ENCODE results near the gene GARRE1.
A peak's percentile ranks its signal among the peaks of the same experiment; 100 is the strongest.
"Not testable (repeated sequence)": the region's sequence is repeated elsewhere in the genome, so short reads cannot be mapped to it uniquely, and the experiment has no call there.

Gene GARRE1

DNA sequence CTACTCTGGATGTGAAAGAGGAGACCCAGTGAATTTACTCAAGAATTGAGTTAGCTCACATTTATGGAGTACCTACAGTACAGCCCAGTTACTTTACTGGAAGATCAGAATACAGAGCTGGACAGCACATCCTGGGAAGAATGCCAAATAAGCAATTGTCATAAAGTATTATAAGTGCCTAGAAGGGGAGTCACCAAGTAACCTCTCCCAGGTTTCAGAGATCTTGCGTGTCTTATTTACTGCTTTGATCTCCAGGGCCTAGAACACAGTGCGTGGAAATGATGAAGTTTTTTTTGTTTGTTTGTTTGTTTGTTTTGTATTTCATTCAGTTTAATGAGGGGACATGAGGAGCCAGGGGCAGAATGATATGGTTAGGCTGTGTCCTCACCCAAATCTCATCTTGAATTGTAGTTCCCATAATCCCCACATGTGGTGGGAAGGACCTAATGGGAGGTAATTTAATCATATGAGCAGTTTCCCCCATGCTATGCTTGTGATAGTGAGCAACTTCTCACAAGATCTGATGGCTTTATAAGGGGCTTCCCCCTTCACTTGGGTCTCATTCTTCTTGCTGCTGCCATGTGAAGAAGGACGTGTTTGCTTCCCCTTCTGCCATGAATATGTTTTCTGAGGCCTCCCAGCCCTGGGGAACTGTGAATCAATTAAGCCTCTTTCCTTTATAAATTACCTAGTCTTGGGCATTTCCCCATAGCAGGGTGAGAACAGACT lies 5.2 kb downstream of the GARRE1 start:
- no peak for DNase-seq

DNA sequence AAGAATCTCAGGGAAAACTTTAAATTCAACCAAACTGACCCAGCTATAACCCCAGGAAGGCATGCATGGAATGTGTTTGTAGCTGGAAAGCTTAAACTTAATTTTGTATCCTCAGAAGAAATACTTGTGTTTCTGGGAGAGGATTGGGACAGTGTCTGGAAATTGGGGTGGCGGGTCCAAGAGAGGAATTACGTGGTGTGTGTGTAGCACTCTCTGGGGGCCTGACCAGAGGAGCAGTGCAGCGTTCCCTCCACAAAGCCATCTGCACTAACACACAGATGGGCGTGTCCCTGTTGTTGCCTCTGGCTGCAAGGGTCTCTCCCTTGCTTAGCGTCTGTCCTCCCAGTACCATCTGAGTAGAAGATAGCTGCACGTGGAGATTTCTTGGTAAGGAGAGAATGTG lies 6.4 kb downstream of the GARRE1 start:
- DNase-seq: no peak

DNA sequence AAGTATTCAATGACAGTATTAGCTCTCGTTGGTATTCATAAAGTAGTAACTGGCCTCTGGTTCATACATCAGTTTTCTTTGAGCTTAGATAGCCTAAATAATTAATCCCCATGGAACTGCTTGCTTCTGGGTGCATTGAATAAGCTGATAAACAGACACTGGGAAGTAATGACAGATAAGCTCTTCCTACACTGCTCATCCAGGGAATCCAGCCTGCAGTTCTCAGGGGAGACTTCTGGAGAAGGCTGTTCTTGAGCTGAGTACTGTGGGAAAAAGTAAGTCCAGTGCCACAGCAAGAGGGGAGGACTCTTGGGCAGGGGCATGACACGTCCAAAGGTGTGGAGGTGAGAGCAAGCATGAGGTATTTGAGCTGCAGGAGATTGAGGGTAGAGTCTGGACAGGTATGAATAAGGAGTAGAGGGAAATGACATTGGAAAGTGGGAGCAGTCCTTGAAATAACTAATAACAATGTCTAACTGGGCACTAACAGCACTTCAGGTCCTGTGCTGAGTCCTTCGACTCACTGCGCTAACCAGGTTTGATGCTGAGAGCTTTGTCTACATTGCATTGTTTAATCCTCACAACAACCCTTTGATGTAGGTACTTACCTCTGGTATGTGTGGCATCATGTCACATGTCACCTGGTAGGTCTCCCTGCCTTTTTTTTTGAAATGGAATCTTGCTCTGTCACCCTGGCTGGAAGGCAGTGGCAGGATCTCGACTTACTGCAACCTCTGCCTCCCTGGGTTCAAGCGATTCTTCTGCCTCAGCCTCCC lies 7.2 kb downstream of the GARRE1 start:
- DNase-seq: no peak

DNA sequence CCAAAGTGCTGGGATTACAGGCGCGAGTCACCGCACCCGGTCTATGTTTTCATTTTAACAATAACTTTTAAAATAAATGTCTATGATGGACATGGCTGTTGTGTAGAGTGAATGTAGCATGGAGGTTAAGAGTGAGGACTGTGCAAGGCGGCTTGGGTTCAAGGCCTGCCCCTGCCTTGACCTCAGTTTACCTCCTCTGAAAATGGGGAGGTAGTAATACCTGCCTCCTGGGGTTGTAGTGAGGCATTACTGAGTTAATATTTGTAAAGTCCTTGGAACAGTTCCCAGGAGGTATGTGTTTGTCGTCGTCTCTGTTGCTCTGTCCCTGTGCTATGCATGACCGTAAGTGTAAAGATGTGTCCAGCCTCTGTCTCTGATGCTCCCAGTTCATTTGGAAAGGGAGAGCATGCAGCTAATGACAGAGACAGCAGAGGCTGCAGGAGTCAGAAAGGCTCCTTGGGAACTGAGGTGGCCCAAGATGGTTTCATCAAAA lies 9.4 kb downstream of the GARRE1 start:
- no peak for DNase-seq

DNA sequence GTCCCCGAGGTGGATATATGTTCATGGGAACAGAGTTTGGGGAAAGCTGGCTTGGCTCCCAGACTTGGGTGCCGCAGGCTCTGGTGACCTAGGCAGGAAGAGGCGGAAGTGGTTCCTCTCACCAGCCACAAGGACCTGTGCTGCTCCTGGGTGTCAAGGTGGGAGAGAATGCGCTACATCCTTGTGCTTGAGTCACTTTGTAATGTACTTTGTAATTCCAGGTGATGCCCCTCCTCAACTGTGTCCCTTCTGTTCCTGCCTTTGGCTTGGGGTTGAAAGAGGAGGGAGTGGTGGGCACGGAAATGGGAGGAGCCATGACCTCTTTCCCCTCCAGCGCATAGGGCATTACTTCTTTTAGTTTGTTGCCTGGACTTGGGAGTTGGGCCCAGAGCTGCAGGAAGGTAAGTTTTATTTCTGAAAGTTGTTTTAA lies 10.9 kb downstream of the GARRE1 start:
- DNase-seq: no peak

DNA sequence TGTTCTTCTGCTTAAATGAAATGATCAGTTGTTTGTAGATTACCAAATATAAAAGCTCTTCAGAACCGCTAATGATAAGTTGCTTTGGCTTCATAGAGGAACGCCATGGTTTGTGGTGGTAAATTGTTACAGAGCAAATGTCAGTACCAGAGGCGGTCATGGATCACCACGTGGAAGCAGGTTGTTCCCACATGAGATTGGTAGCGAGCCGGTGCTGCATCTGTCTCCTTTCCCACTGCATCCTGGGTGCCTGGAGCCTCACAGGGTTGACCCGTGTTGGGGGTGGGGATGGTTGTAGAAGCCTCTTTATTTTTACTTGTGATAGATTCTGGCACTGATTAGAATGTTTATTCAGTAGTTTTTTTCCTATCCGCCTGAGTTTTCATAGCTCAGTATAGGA lies 14.7 kb downstream of the GARRE1 start:
- DNase-seq: peak; percentile 35

DNA sequence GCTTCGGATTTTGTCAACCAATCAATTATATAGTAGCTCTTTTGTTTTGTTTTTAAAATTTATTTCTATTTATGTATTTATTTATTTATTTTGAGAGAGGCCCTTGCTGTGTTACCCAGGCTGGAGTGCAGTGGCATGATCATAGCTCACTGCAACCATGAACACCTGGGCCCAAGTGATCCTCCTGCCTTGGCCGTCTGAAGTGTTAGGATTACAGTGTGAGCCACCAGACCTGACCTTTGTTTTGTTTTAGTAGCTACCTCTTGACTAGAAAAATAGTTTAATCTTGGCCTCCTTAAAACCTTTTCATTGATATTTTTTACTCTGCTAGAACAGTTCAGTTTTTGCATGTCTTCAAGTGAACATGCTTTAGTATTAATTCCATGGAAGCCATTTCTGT lies 15.1 kb downstream of the GARRE1 start:
- no peak for DNase-seq

DNA sequence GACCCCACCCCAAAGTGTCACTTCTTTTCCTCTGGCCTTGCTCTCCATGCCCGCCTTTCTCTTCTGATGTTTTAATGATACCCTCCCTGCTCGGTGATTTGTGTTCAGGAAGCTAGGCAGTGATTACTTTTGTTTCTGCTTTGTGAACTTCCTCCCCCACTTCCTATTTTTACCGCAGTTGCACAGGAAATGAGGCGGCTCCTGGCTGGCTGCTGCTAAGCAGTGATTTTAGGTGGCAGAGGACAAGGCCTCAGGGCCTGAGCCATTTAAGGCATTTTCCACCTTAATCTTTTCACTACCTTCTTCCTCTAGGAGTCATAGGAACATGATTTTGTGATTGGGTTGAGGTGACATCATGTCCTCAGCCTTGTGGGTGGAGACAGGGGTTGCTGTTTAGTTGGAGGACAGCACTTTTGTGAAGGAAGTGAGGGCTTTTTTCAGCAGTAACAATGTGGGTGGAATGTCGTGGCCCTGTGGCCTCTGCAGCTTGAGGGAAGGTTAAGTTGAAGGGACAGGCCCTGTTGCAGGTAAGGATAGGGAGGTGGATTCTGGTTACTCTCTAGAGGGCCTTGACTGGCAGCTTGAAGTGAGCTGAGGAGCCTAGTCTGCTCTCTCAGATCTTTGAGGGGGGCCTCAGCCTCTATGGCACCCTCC lies 15.7 kb downstream of the GARRE1 start:
- peak; percentile 92 for DNase-seq

DNA sequence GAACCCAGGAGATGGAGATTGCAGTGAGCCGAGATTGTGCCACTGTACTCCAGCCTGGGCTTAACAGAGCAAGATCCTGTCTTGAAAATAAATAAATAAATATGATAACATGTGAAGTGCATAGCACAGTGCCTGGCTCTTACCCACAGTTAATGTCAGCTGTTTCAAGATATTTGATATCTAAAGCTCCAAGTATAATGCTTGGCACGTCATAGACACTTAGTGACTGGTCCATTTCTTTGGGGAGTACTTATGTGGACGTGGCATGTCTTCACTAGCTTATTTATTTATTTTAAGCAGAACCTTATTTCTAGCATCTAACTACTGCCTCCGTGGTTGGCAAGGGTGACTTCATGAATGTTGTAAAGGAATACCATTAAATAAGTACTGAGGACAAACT lies 18.8 kb downstream of the GARRE1 start:
- no peak for DNase-seq

DNA sequence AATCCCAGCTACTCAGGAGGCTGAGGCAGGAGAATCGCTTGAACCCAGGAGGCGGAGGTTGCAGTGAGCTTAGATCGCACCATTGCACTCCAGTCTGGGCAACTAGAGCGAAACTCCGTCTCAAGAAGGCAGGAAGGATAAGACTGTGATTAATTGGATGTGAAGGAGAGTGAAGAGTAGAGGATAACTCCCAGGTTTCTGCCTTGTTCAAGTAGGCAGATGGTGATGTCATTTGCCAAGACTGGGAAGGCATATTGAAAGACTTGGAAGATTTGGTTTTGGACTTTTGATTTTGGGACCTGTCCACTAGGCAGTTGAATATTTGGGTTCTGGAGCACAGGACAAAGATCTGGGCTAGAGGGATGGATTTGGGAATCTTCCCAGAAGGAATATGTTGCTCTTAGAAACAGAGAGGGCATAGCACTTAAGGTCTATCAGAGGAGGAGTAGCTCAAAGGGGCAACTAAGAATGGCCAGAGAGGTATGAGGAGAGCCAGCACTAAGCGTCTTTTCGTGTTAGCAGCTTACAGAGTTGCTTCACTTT lies 20.0 kb downstream of the GARRE1 start:
- no peak for DNase-seq

DNA sequence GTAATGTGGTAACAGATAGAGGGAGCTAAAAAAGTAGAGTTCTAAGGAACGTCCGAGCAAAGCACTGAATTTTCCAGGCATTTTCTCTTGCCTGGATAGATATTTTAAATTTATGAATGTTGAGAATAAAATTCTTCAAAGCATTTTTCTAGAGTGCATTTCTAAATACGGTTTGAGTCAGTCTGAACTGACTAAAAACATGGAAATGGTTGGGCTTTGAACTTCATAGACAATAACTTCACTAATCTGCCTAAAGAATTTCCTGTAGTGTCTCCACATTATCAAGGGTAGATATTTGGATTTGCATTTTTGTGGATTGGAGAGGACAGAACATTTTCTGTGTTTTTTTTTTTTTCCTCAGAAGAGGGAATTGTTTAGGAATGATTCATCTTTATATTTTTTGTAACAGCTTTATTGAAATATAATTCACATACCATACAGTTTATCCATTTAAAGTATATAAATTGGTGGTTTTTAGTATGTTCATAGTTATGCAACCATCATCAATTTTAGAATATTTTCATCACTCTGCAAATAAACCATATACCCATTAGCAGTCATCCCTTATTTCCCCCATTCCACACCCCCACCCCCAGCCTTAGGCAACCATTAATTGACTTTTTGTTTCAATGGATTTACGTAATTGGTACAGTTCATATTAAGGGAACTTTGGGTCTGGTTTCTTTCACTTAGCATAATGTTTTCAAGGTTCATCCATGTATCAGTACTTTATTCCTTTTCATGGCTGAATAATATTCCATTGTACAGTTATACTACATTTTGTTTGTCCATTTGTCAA lies 20.7 kb downstream of the GARRE1 start:
- no peak for DNase-seq

DNA sequence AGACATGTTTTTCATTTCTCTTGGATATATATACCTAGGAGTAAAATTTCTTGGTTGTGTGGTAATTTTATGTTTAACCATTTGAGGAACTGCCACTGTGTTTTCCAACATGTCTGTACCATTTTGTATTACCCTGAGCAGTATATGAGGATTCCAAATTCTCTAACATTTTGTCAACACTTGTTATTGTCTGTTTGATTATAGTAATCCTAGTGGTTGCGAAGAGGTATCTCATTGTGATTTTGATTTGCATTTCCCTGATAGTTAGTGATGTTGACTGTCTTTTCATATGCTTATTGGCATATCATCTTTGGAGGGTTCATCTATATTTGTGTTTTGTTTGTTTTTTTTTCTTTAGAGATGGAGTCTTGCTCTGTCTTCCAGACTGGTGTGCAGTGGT lies 21.4 kb downstream of the GARRE1 start:
- DNase-seq: no peak

DNA sequence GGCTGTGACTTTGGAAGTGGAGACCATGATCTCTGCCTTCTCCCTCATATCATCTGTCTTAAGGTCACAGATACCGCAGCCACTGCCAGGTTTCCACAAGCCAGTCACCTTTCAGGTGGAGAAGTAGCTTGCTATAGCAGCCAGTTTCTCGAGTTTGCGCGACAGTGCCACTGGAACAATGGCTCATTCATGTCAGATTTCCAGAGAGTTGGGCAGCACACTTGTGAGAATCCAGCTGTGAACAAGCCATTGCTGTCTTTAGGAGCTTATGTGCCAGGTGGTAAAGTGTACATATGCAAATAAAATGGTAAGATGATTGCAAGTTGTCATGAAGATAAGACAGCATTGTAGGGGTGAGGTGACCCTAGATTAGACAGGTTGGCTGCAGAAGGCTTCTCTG lies 22.3 kb downstream of the GARRE1 start:
- DNase-seq: no peak

DNA sequence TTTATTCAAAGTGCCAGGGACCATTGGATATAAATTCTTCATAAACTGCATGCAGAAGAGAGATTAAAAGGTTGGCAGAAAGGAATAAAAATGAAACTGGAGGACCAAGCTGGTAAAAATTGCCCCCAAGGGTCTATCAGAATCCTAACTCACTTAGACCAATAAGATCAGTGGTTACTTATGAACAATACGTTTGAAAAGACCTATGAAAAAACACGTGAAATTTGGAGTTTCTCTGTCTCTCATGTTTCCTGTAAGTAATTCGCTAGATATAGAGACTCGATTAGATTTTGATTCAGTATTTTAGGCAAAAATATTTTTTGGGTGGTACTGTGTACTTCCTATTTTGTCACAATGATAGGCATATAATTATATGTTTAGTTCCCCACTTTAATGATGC lies 22.9 kb downstream of the GARRE1 start:
- DNase-seq: no peak

DNA sequence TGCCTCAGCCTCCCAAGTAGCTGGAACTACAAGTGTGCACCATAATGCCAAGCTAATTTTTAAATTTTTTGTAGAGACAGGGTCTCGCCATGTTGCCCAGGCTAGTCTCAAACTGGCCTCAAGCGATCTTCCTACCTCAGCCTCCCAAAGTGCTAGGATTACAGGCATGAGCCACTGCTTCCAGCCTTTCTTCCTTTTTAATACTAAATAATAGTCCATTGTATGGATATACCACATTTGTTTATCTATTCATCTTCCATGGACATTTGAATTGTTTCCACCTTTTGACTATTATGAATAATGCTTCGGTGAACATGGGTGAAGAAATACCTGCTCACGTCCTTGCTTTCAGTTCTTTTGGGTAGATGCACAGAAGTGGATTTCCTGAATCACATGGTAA lies 24.4 kb downstream of the GARRE1 start:
- DNase-seq: no peak

DNA sequence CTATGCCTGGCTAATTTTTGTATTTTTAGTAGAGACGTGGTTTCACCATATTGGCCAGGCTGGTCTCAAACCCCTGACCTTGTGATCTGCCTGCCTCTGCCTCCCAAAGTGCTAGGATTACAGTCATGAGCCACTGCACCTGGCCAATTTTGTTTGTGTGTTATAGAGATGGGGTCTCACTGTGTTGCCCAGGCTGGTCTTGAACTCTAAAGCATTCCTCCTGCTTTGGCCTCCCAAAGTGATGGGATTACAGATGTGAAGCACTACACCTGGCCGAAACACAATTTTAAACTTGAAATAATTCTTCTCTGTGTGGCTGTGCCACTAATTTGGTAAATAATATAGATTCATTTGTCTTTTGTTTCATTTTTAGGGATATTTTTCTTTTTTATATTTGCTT lies 27.1 kb downstream of the GARRE1 start:
- not testable (repeated sequence) for DNase-seq

DNA sequence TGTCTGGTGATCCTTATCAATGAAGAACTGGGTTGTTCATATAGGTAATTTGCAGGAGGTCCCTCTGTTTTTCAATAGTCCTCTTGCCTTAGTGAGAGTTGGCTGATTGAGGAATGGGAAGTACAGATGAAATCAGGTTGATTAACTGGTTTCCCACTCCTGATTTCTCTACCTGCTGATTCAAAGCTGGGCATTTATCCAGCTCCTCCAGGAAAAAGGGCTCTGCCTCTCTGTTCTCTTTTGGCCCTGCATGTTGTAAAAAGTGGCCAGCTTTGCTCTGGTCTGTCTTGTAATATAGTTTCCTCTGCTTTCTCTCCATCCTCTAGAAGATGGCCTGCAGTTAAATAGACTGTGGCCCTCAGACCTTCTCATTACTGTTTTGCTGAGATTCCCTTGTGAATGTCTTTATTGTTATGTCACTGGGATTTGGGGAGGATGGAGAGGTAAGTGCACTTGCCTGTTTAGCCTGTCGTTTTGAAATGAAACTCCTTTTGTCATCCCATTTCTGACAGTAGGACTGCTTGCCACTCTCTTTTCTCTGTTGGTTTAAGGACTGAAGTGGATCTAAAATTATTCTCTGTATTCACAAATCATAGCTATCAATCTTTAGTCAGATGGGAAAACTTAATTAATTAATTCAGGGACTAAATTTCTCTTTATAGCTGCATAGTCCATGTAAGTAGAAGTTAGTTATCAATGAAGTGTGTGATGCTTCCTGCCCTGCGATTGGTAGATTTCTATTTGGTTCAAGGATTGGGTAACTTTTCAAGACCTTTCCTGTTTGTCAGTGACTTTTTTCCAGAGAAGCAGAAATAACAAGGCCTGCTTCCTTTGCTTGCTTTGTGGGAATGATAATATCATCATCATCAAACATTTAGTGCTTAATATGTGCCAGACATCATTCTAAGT lies 28.5 kb downstream of the GARRE1 start:
- DNase-seq: no peak

DNA sequence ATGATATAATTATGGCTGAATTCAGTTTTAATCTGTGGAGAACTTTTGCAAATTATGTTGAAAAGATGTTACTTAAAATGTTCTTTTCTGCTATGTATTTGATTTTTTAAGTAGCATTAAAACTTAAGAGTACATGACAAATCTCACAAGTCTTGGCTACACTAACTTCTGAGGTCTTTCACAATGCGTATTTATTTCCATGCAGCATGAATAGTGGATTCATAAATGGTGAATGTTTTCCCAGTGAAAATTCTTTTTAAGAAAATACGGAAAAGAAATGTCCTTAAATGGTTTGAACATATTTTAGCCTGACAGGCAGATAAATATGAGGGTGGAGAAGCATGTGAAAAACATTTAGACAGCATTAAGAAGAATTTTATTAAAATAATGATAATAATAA lies 30.2 kb downstream of the GARRE1 start:
- DNase-seq: no peak

DNA sequence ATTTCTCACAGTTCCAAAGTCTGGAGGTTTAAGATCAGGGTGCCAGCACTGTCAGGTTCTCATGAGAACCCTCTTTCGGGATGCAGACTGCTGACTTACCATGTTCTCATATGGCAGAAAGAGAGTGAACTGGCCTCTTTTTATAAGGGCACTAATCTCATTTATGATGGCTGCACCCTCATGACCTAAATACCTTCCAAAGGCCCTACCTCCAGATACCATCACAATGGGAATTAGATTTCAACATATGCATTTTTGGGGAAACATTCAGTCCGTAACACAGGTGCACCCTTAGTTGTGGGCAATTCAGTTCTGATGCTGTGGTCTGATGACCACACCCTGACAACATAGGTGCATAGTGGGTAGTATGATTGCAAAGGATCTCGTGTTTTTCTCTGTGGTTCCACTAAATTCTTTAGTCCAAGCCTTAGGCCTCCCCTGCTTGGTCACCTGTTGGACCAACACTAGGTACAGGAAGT lies 33.3 kb downstream of the GARRE1 start:
- no peak for DNase-seq

DNA sequence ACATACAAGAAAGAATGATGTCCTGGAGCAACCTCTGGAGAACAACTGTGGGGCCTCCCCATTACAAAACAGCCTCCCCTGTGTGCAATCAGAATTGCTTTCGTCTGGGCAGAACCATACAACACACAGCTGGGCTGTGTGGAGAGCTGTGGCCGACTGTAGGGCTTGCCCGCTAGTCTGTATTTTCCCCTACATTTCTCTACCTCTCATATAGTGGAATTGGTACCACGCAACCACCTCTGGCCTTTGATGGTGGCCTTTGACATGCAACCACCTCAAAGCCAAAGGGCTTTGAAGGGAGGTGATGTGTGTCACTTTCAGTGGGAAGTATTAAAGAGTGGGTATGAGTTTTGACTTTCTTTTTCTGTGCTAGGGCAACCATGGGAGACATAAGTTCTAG lies 34.0 kb downstream of the GARRE1 start:
- DNase-seq: no peak

DNA sequence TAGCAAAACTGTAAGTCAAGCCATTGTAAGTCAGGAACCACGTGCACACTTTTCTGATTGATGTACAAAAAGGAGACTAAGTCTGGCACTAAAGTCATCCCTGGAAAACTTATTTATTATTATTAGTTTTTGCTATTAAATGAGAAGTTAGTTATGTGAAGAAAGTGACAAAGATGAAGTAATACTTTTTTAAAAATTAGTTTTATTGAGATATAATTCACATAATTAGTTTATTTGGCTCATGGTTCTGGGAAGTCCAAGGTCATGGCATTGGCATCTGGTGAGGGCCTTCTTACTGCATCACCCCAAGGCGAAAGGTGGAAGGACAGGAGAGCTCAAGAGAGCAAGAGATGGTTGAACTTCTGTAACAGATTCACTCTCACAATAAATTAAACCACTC lies 36.9 kb downstream of the GARRE1 start:
- DNase-seq: no peak
